Glomerular visceral epithelial cell (primary cell): ENCODE measurements around the gene ELP5.

Experiments
- DNase-seq: peaks from one replicate; pipeline ENCODE4 v3.0.0-alpha.2; 2016; ENCODE audit errors: extremely low spot score

ELP5 gene

GRCh38 chr17:7219229-7219811 is 32.7 kb upstream of the ELP5 start:
- DNase-seq = no peak

- DNase-seq = peak; percentile 89
Observed at GRCh38 chr17:7219812-7220592, 32.0 kb upstream of the ELP5 start, which contains the start of the genes ACADVL and DLG4. Gene ACADVL, plus strand, starts transcription at chr17:7219938. Its CDS starts 47 bp downstream, at chr17:7219985. Gene DLG4, minus strand, starts transcription at chr17:7219836.

- peak; percentile 68 for DNase-seq
Observed at GRCh38 chr17:7220593-7221277, 31.3 kb upstream of the ELP5 start.

GRCh38 chr17:7221278-7222092 is 30.5 kb upstream of the ELP5 start:
- no peak for DNase-seq

GRCh38 chr17:7222093-7222971 is 29.7 kb upstream of the ELP5 start:
- no peak for DNase-seq

- no peak for DNase-seq
Observed at GRCh38 chr17:7222972-7223292, 29.1 kb upstream of the ELP5 start.

GRCh38 chr17:7223375-7223774 is 28.6 kb upstream of the ELP5 start:
- DNase-seq = no peak

- DNase-seq = no peak
Observed at GRCh38 chr17:7224110-7224509, 27.9 kb upstream of the ELP5 start.

- DNase-seq = no peak
Observed at GRCh38 chr17:7224661-7225111, 27.3 kb upstream of the ELP5 start.

GRCh38 chr17:7225711-7226331 is 26.2 kb upstream of the ELP5 start:
- no peak for DNase-seq

- no peak for DNase-seq
Observed at GRCh38 chr17:7226721-7227710, 25.0 kb upstream of the ELP5 start.

- no peak for DNase-seq
Observed at GRCh38 chr17:7228920-7229319, 23.1 kb upstream of the ELP5 start.

GRCh38 chr17:7229504-7229903 is 22.5 kb upstream of the ELP5 start:
- no peak for DNase-seq

GRCh38 chr17:7232114-7232513 is 19.9 kb upstream of the ELP5 start:
- no peak for DNase-seq

- no peak for DNase-seq
Observed at GRCh38 chr17:7233701-7234082, 18.3 kb upstream of the ELP5 start.

- DNase-seq = peak; percentile 95
Observed at GRCh38 chr17:7234083-7234951, 17.7 kb upstream of the ELP5 start, which contains the start of gene DVL2. Gene DVL2, minus strand, starts transcription at chr17:7234517. Its CDS starts 255 bp downstream, at chr17:7234262.

- no peak for DNase-seq
Observed at GRCh38 chr17:7235693-7236665, 16.0 kb upstream of the ELP5 start.
